ENCODE data around the gene ZNF354C.
"Not testable (repeated sequence)": the region's sequence is repeated elsewhere in the genome, so short reads cannot be mapped to it uniquely, and the experiment has no call there.

ZNF354C gene

DNA sequence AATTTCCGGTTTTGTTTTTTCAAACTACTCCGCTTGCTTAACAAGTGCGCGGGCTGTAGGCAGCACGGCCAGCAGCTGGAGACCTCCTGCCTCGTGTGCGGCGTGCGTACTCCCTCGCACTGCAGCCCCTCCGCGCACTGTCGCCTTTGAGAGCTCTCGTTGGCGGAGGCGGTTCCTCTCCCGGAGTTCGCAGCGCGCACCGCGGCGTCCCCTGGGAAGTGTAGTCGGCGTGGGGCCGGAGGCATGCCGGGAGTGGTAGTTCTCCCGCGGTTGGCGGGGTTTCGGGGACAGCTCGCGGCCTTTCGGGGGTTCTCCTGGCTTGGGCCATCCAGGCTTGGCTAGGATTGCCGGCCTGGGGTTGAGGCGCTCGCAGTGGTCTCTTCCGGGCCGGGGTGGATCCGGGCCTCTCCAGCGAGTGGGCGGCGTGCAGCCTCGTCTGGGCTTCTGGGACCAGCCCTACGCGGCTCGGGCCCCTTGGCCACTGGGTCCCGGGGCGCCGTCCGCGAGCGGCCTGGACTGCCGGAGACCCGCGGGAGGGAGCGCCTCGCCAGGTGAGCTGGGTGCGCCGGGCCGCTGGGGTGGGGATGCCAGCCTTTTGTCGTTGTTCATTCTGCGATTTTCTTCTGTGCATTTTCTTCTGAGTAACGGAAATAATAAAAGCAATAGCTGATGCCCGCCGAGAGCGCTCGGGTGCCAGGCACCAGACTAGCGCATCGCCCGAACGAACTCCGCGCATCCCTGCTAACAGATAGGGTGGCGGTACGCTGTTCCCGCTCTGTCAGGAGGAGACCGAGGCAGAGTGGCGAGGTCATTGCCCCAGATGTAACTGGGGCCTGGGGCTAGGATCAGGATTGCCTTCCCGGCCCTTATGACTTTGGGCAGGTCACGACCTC, at the start of gene ZNF354C:
ZNF354C (plus strand) TSS at position 258 of the 893 bp plus-strand sequence. CDS start 1,696 bp downstream, outside the sequence.
- DNase-seq = peak; percentile 80

DNA sequence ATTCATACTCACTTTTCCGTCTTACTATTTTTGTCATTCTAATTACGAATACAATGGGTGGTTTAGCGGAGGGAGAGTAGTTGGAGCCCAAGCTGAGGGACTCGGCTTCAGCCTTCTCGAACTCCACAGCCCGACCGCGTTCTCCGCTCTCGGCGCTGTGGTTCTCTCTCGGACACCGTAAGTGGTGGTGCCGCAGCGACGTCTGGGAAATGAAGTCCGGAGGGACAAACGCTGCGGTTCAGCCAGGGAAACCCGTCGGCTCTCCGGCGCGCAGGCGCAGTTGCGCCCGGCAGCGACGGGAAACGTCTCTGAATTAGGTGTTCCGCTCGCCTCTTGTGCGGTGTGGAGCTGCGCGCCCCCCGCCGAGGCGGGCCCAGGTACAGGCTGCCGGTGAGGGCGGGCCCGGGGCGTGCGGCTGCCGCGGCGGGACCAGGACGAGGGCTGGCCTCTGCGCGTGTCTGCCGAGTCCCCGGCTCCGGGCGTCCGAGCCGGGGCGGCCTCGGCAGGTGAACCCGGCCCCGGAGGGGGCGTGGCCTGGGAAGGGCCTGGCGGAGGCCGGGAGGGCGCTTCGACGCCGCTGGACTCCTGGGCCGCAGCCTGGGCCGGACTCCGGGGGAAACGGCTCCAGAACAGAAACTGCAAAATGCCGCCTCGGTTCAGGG, 36.5 kb upstream of the ZNF354C start, which contains the start of gene ZNF879:
ZNF879 (plus strand) TSS at position 277 of the 662 bp plus-strand sequence. CDS start 1,201 bp downstream, outside the sequence.
- peak; percentile 92 for DNase-seq

DNA sequence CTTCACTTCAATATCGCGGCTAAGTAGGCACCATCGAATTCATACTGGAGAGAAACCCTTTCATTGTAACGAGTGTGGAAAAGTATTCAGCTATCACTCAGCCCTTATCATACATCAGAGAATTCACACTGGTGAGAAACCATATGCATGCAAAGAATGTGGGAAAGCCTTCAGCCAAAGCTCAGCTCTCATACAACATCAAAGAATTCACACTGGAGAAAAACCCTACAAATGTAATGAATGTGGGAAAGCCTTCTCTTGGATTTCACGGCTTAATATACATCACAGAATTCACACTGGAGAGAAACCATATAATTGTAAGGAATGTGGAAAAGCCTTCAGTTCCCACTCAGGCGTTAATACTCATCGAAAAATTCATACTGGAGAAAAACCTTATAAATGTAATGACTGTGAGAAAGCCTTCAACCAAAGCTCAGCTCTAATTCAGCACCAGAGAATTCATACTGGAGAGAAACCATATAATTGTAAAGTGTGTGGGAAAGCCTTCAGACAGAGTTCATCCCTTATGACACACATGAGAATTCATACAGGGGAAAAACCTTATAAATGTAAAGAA, 27.1 kb upstream of the ZNF354C start:
- DNase-seq = no peak

DNA sequence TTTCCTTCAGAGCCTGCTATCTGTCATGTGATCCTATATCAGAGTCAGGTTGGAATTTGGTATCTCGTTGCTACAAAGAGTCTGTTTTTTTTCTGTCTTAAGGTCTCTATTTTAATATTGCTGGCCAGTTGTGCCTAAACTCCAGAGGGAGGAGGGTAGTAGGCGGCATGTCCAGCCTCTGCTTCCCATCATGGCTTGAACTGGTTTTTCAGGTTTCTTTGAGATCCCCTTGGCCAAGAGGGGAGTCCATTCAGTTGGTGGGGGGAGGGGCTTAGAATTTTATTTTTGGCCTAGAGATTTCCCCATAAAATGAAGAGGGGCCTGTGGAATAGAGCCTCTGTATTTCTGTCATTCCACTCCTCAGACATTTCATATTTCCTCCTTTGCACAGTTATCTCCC, 15.4 kb upstream of the ZNF354C start:
- no peak for DNase-seq

DNA sequence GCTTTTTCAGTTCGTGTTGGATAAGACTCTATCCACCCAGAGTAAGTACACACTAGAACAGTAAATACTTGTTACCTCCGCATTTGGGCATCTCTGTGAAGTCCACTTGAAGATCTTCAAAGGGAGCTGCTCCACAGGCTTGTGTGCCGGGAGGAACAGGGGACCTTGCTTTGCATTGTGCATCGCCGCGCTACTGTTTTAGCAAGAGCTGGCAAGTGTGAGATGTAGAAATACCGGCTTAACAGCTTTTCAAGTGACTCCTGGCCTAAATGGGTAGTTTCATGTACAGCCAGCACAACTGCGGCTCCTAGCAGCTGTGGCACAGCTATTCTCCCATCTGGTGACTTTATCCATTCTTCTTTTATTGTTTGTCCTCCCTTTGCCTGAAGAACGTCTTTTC, 8.4 kb upstream of the ZNF354C start:
- no peak for DNase-seq

DNA sequence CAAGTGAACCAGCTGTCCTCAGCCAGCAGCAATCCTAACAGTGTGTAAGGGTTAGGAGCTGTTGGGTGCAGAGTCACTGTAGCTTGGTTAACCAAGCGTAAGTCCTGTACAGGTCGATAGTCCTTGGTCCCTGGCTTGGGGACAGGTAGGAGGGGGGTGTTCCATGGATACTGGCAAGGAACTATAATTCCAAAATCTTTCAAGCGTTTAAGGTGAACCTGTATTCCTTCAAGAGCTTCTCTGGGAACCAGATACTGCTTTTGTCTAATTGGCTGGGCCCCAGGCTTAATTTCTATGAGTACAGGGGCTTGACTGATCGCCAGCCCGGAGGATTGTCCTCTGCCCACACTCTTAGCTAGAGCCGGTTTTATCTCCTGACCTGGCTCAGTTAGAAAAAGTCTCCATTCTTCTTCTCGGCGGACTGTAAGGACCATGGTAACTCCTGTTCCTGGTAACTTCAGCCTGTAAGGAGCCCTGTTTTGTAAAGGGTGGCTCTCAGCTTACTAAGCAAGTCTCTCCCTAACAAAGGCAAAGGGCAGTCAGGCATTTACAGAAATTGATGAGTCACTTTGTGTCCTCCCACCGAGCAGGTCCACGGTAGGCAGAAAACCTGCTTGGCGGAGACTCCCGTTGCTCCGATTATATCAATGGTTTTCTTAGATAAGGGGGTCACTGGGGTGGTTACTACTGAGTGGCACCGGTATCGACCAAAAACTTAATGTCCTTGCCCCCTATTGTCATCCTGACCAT, 6.0 kb upstream of the ZNF354C start:
- no peak for DNase-seq

DNA sequence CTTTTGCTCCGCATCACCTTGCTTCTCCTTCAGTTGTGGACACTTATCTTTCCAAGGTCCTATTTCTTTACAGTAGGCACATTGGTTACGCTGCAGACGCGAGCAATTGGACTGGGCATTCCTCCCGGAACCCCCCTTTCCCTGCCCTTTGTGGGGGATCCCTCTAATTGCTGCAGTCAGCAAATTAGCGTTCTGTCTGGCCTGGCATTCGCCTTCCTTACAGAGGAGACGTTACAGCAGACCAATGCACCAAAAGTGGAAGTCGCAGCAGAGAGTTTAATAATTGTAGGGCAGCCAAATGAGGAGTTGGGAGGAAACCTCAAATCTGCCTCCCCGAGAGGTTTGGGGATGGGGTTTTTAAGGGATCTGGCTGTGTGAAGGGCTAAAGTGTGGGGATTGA, 5.3 kb upstream of the ZNF354C start:
- no peak for DNase-seq

DNA sequence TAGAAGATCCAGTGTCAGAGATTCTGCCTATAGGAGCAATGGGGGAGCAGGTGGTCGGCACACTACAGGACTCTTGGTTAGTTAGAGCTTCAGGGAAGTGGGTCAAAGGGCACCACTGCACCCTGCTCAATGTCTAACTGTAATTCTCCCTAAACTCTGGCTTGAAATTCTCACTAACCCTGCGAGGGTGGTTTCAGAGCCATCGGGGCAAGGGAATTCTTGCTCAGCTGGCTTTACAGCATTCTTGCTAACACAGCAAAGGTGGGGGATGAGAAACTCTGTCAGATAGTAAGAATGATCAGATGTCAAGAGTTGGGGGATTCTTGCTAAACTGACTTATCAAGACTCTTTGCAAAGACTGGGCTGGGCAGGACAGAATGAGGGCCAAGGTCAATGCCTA, 4.7 kb upstream of the ZNF354C start:
- no peak for DNase-seq

DNA sequence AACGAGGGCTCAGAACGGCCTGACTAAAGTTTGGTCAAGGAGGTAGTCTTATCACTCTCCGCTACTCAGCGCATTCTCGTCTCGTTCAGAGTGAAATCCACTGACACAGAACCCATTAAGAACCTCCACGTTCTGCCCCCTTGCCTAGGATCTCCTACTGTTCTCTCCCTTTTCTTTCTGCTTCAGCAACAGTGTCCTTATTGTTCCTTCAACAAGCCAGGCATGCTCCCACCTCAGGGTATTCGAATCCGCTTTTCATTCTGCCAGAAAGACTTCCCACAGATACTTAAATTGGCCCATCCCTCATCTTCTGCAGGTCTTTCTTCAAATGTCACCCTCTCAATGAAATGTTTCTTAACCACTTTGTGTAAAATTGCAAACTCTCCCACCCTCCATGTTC, 4.3 kb upstream of the ZNF354C start:
- DNase-seq = no peak

DNA sequence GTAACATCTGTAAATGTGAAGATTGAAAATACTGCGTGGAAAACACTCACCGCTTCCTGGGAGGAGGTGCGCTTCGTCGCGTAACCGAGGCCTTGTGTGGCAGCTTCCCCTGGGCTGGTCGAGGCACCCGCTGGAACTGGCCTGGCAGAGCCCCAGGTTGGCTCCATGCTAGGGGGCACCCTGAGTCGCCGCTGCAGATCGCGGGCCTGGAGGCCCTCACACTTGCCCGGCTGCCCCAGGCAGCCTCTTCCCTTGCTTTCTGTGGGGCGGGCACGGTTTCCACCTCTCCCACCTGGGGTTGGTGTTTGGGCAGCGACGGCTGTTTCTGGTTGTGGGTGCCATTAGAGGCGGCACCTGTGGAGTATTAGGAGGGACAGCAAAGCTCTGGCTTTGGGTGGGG, 852 bp downstream of the ZNF354C start:
- no peak for DNase-seq

DNA sequence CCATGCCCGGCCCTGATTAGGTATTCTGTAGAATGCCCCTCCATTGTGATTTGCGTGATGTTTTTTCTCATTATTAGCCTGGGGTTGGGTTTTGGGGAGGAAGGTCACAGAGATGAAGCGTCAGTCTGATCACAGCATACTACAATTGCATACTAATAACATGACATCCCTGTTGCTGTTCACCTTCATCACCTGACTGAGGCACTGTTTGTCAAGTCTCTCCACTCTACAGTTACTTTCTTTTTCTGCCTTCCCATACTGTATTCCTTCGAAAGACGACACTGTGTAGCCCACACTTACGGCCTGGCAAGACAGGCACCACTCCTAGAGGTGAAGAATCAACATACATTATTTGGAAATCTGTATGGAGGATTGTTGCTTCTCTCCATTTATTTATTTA, 5.5 kb downstream of the ZNF354C start:
- DNase-seq = no peak

DNA sequence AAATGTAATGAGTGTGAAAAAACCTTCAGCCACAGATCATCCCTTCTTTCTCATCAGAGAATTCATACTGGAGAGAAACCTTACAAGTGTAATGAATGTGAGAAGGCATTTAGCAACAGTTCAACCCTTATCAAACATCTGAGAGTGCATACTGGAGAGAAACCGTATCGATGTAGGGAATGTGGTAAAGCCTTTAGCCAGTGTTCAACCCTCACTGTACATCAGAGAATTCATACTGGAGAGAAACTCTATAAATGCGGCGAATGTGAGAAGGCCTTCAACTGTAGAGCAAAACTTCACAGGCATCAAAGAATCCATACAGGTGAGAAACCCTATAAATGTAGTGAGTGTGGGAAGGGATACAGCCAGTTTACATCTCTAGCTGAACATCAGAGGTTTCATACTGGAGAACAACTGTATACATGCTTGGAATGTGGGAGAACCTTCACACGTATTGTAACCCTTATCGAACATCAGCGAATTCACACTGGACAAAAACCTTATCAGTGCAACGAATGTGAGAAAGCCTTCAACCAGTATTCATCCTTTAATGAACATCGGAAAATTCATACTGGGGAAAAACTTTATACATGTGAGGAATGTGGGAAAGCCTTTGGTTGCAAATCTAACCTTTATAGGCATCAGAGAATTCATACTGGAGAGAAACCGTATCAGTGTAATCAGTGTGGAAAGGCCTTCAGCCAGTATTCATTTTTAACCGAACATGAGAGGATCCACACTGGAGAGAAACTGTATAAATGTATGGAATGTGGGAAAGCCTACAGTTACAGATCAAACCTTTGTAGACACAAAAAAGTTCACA, 19.2 kb downstream of the ZNF354C start:
- no peak for DNase-seq

DNA sequence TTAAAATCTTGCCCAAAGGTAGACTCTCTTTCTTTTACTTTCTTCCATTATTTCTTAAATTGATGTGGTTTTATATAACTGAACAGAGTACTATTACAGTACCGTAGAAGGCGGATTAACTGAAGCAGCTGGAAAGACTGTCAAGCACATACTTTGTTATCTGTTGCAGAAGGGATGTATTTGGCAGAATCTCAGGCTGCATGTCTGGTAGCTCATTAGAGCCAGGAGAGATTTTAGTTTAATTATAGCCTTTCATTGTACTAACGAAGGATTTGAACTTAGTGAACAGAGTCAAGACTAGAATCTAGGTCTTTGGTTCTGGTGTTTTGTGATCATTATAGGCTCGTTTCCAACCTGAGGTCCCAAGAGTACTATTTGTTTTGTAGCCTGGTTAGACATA, 20.6 kb downstream of the ZNF354C start:
- no peak for DNase-seq

DNA sequence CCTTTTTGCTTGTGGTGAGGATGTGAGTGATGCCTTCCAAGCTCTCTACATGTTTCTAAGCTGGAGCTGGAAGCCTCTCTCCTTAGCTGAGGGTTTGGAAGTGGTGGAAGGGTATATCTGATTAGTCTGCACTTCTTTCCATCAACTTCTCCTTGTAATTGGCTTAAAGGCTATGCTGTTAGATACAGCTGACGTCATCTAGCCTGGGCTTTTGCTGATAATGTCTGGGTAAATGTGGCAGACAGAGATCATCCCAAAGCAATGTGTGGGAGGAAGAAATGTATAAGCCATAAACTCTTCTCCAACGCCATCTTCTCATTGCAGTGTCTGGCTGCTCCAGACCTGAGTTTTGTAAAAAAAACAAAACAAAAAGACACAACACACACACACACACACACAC, 29.3 kb downstream of the ZNF354C start:
- no peak for DNase-seq

DNA sequence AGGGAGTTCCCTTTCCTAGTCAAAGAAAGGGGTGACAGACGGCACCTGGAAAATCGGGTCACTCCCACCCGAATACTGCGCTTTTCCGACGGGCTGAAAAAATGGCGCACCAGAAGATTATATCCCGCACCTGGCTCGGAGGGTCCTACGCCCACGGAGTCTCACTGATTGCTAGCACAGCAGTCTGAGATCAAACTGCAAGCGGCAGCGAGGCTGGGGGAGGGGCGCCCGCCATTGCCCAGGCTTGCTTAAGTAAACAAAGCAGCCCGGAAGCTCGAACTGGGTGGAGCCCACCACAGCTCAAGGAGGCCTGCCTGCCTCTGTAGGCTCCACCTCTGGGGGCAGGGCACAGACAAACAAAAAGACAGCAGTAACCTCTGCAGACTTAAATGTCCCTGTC, 41.1 kb downstream of the ZNF354C start:
- DNase-seq = not testable (repeated sequence)

DNA sequence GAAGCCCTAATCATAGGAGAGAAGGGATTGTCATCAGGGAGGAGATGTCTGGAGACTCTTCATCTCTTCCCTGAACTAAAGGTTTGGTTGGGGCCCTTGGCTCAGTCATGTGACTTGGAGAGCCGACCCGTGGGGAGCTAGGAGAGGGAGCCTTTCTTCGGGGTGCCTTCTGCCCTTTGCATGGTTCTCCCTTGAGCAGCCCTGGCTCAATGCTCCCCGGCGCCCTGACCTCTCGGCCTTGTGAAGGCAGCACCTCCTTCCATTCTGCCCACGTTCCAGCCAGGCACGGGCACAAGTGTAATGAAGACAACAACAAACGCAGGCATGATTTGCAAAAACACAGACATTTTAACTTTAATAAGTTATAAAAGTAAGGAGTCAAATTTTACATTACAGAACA, 50.4 kb downstream of the ZNF354C start:
- no peak for DNase-seq

DNA sequence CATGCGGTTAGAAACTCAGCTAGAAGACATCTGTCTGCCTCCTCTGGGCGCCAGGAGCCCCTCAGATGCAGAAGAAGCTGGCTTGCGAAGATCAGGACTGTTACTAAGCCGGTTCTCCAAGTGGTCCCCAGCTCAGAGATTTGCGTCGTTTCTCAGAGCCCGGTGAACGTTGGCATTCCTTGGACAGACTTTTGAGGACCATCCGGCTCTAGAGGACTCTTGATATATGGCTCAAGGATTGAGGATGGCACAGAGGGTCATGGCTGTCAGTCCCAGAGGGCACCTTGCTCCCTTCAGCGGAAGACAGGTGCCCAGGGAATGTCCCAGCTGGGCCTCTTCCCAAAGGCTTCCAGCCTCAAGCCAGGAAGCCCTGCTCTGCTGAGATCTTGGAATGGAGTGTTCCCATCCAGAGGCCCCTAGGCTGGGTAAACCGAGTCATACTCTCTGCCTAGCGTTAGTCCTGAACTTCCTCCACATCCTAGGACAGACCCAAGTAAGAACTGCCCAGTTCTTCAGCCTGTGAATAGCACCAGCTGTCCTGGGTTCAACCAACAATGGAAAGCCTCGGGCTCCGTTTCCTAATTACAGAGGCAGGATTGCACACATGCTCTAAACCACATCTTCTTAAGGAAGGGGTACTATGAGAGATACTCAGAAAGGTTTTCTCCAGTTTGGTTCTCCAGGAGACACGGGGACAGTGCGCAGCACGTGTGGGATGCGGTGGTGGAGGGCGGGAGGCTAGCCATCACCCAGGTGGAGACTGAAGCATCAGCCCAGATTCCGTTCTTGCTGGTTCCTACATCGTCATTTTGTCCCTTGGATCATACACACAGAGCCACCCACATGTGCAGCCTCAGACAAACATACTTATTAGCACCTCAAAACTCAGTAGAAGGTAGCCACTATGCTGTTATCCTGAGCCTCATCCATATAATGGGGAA, 51.4 kb downstream of the ZNF354C start:
- DNase-seq = no peak

DNA sequence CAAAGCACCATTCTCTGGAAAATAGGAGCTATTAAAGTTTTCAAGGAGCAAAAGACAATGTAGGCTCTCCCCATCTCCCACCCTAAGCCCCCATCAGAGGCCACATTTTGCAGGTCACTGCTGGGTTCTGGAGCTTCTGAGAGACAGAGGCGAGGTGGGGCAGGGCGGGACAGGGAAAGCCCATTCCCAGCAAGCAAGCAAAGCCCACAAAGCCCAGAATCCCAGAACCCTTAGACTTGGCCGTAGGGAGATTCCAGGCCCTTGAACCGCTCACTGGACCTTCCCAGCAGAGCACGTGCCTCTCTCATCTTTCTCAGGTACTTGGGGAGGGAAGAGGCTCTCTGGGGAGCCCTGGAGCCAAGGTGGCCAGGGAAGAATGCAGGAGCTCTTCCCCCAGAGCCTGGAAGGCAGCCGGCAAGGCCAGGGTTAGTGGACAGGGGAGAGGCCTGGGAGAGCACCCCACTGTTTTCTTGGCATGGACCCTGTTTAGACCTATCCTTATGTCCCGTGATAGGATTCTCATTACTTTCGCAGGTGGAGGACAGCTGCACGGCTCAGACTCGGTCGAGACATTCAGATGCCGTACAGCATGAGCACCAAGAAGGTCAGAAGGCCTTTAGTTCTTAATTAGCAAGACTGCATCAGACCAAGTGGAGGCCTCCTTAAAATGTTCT, 52.4 kb downstream of the ZNF354C start:
- DNase-seq = no peak

DNA sequence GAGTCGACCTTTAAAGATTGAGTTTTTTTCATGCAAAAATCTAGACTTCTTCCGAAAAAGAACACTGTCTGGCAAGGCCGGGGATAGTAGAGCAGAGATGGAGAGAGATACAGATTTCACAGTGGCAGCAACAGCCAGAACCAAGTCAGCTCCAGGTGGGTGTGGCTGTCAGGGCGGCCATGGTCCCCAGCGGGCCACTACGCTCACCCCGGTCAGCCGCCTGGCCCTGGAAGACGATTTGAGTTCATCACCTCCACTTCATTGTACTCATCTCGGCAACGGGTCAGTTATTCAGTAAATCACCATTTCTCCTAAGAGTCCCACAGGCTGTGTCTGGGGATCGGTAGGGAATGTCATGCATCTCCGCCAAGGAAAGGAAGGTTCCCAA, 53.0 kb downstream of the ZNF354C start:
- no peak for DNase-seq

DNA sequence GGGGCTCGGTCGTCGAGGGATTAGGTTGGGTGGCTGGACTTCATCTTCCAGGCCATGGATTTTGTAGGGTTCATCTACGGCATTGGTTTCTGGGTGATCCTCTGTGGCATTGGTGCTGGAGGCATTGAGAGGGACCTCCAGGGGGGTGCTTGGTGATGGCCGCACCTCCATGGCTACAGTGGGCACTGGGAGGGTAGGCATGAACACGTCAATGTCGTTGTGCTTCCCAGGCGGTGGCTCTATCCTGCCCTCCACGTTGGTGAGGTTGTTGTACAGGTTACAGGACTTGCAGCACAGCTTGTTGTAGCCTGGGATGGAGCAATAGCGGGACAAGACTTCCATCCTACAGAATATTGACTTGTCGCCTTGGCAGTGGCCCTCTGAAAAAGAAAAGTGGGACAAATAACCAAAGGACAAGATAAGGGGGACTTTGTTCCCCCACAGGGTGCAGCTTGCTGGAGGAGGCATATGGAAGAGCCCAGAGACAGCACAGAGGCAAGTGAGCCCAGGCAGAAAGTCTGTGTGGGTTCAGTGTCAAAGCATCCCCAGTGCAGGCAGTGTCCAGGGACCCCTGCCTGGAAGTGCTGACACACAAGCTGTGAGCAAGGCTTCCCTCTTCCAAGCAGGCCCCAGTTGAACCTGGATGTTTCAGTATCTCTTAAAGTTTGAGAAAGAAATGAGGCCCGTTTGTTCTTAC, 53.9 kb downstream of the ZNF354C start:
- DNase-seq = no peak
